ENCODE data around the gene EPB41L2. TPM values are rescaled to one million over a fixed set of nuclear protein-coding genes. Genes with fewer than 3 reads are reported as not detected.

The EPB41L2 gene
- total RNA-seq, 2 donors from 2014 or later = 43.5 to 47.2 TPM

DNA sequence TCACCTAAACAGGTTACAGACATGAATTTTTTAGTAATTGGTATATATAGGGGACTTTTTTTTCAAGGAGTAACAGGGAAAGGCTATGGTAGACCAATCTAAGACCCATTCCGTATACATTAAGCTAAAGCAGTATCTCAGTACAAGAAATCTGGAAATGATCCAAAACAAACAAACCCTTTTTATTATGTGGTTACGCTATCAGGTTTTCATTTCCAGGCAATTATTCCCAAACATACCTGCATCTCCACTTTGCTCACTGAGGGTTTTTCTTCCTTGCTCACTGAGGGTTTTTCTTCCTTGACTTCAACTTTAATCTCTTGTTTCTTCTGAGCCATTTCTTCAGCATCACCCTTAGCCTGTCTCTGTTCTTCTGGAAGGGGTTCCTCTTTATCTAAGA is 107.3 kb downstream of the EPB41L2 start:
- H3K27me3 ChIP-seq = no peaks in the 10 kb centered on the region
- 88 to 92% methylated on average over 2 of the region's 2 CpGs for WGBS, 2 donors
- no peaks in the 10 kb centered on the region for H3K4me1 ChIP-seq
- no peaks in the 10 kb centered on the region for H3K36me3 ChIP-seq (replicated peaks in 1 of 2; ENCODE audit: insufficient read depth in 1 of 2, low read depth in 2 of 2)
- intact Hi-C loops (cut with DNase I) = no loop called here
- ATAC-seq (no peak), DNase-seq (no peak)
- TF ChIP-seq CTCF (IDR thresholded peaks at IDR 0.05) (no peak), POLR2A (IDR thresholded peaks at IDR 0.05) (no peak)
- no peaks in the 10 kb centered on the region for H3K9me3 ChIP-seq
- H3K4me3 ChIP-seq = no peak overlapping the region
- H3K27ac ChIP-seq = no peak overlapping the region

DNA sequence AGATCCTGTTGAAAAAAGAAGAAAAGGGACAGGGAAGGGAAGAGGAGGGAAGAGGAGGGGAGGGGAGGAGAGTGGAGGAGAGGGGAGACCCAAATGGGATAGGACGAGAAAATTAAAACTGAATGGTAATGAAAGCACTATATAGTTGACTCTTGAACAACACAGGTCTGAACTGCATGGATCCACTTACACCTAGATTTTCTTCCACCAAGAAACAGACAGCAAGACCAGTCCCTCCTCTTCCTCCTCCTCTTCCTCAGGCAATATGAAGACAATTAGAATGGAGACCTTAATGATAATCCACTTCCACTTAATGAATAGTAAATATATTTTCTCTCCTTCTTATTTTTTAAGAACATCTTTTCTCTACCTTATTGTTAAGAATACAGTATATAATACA is 113.5 kb downstream of the EPB41L2 start:
- Histone ChIP-seq H3K9me3 (no peaks in the 10 kb centered on the region), H3K27me3 (no peaks in the 10 kb centered on the region), H3K27ac (no peak overlapping the region), H3K4me1 (no peaks in the 10 kb centered on the region), H3K36me3 (replicated peaks in 1 of 2; ENCODE audit: insufficient read depth in 1 of 2, low read depth in 2 of 2) (no peaks in the 10 kb centered on the region), H3K4me3 (no peak overlapping the region)
- DNase-seq = no peak
- TF ChIP-seq POLR2A (IDR thresholded peaks at IDR 0.05) (no peak), CTCF (IDR thresholded peaks at IDR 0.05) (no peak)
- ATAC-seq = no peak
- WGBS, 2 donors = 93 to 94% methylated on average over 1 of the region's 1 CpG
- intact Hi-C loops (cut with DNase I) = no loop called here

GRCh38 chr6:130947464-130947863 is 115.6 kb downstream of the EPB41L2 start:
- Histone ChIP-seq H3K9me3 (no peaks in the 10 kb centered on the region), H3K27me3 (no peaks in the 10 kb centered on the region), H3K27ac (no peak overlapping the region), H3K36me3 (replicated peaks in 1 of 2; ENCODE audit: insufficient read depth in 1 of 2, low read depth in 2 of 2) (no peaks in the 10 kb centered on the region), H3K4me1 (no peaks in the 10 kb centered on the region), H3K4me3 (no peak overlapping the region)
- intact Hi-C loops (cut with DNase I) = no loop called here
- DNase-seq (no peak), ATAC-seq (no peak)
- WGBS, 2 donors = 56 to 58% methylated on average over 4 of the region's 4 CpGs
- TF ChIP-seq CTCF (IDR thresholded peaks at IDR 0.05) (no peak), POLR2A (IDR thresholded peaks at IDR 0.05) (no peak)

DNA sequence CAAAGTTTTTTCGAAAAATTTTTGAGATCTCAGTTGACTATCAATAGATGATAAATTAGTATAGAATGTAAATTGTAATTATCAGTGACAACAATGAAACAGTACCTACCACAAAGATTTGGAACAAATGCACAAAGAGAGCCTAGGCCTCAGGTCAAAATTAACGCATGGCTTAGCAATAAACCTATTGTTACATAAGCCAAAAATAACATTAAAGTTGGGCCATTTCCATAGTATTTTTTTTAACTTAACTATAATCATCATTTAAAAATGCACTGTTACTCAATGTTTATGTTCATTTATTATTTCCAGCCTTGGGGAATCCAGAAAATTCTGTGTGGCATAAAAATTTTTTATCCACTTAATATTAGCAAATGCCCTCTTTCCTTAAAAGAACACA is 117.0 kb downstream of the EPB41L2 start:
- TF ChIP-seq CTCF (IDR thresholded peaks at IDR 0.05) = no peak
- no peak for TF ChIP-seq POLR2A (IDR thresholded peaks at IDR 0.05)
- no peaks in the 10 kb centered on the region for H3K9me3 ChIP-seq
- no peak for ATAC-seq
- H3K36me3 ChIP-seq (replicated peaks in 1 of 2; ENCODE audit: insufficient read depth in 1 of 2, low read depth in 2 of 2) = no peaks in the 10 kb centered on the region
- DNase-seq = no peak
- no peak overlapping the region for H3K27ac ChIP-seq
- no peaks in the 10 kb centered on the region for H3K4me1 ChIP-seq
- intact Hi-C loops (cut with DNase I) = no loop called here
- no peak overlapping the region for H3K4me3 ChIP-seq
- no peaks in the 10 kb centered on the region for H3K27me3 ChIP-seq
- 51 to 95% methylated on average over 2 of the region's 2 CpGs for WGBS, 2 donors

GRCh38 chr6:130945401-130945919 is 117.6 kb downstream of the EPB41L2 start:
- Histone ChIP-seq H3K9me3 (no peaks in the 10 kb centered on the region), H3K36me3 (replicated peaks in 1 of 2; ENCODE audit: insufficient read depth in 1 of 2, low read depth in 2 of 2) (no peaks in the 10 kb centered on the region), H3K27me3 (no peaks in the 10 kb centered on the region), H3K27ac (no peak overlapping the region), H3K4me3 (no peak overlapping the region), H3K4me1 (no peaks in the 10 kb centered on the region)
- DNase-seq (no peak), ATAC-seq (no peak)
- no peak for TF ChIP-seq POLR2A (IDR thresholded peaks at IDR 0.05)
- TF ChIP-seq CTCF (IDR thresholded peaks at IDR 0.05) = no peak
- 42 to 53% methylated on average over 4 of the region's 4 CpGs for WGBS, 2 donors
- intact Hi-C loops (cut with DNase I) = no loop called here

Measured in body of pancreas (tissue), 4 donors.